A549 (cell line): Measurements from ENCODE around the gene MS4A6A. TPM values are rescaled to one million over a fixed set of nuclear protein-coding genes. Genes with fewer than 3 reads are reported as not detected.

ENCODE experiments used
- ATAC-seq, 2 experiments: fragments of 200-7000 bp in 1 of 2; fragments of >200 bp in 1 of 2; cut with Nextera tagmentation in 1 of 2; cut with Tn5 transposase in 1 of 2; 3 replicates each; pipeline versions ENCODE4 v1.8.0 to v1.9.1; 2018 to 2020; ENCODE audit warnings: mild to moderate bottlenecking in 1 of 2, moderate library complexity in 1 of 2
- CTCF ChIA-PET: fragments of 300-600 bp; sonication (Branson Sonifier 250); formaldehyde crosslinking; extraction: SDS; loops from one replicate; lab custom pipeline; 2021; ENCODE audit warnings: antibody characterized with exemption, inconsistent platforms; lab: Yijun Ruan, JAX
- POLR2A ChIA-PET: fragments of 350-600 bp; formaldehyde crosslinking; extraction: SDS; loops from one replicate; lab custom pipeline; 2021; ENCODE audit warnings: antibody characterized with exemption, inconsistent platforms; lab: Yijun Ruan, JAX
- DNase-seq, 2 experiments: peaks; one replicate each; pipeline versions ENCODE4 v3.0.0 to v3.0.0-alpha.2; 2011 to 2016; ENCODE audit warnings: low read depth in 1 of 2, low spot score in 1 of 2
- FAIRE-seq: peaks from 2 replicates; lab custom pipeline; 2011; peaks lifted over from hg19 to GRCh38; lab: Jason Lieb, UNC
- H3K27ac ChIP-seq, 2 experiments: fragments of >200 bp; sonication (Bioruptor Twin); formaldehyde crosslinking; 3 replicates each; pipeline ENCODE4 v1.5.1; 2016 to 2017
- H3K4me1 ChIP-seq: fragments of >200 bp; sonication (Bioruptor Twin); formaldehyde crosslinking; 3 replicates; pipeline ENCODE4 v1.6.1; 2016
- H3K4me2 ChIP-seq: fragments of >200 bp; sonication (Bioruptor Twin); formaldehyde crosslinking; 3 replicates; pipeline ENCODE4 v1.6.1; 2016
- H3K4me3 ChIP-seq: fragments of >200 bp; sonication (Bioruptor Twin); formaldehyde crosslinking; 3 replicates; pipeline ENCODE4 v1.5.1; 2016
- H3K9me3 ChIP-seq: fragments of >200 bp; sonication (Bioruptor Twin); formaldehyde crosslinking; 3 replicates; pipeline ENCODE4 v1.6.1; 2016
- ATOH8 ChIP-seq: fragments of 250-450 bp; sonication (Bioruptor Pico); IDR thresholded peaks from 2 replicates; pipeline ENCODE4 v1.5.0; 2020; ENCODE audit warnings: low read depth, mild to moderate bottlenecking, moderate library complexity
- BCL3 ChIP-seq: fragments of >200 bp; sonication (Bioruptor Twin); formaldehyde crosslinking; IDR thresholded peaks from 3 replicates; pipeline ENCODE4 v1.6.1; 2016
- CHD2 ChIP-seq: fragments of 150-350 bp; IDR thresholded peaks from 2 replicates; pipeline ENCODE4 v1.6.1; 2014; ENCODE audit warnings: low read length; ENCODE audit not compliant: partially characterized antibody
- CHD4 ChIP-seq: fragments of 200-600 bp; sonication (generic); IDR thresholded peaks from 2 replicates; pipeline ENCODE4 v1.6.1; 2016; ENCODE audit warnings: antibody characterized with exemption, mild to moderate bottlenecking, borderline replicate concordance
- E2F6 ChIP-seq: IDR thresholded peaks from 2 replicates; pipeline ENCODE4 v1.6.1; 2012; ENCODE audit warnings: low read depth, borderline replicate concordance
- EHF ChIP-seq: fragments of 250-450 bp; sonication (Bioruptor Pico); IDR thresholded peaks from 2 replicates; pipeline ENCODE4 v1.5.0; 2020; ENCODE audit warnings: mild to moderate bottlenecking
- EHMT2 ChIP-seq: fragments of 200-600 bp; sonication (generic); IDR thresholded peaks from 2 replicates; pipeline ENCODE4 v1.6.1; 2016; ENCODE audit warnings: antibody characterized with exemption, low read depth, mild to moderate bottlenecking, moderate library complexity
- HOXA7 ChIP-seq: fragments of 250-450 bp; sonication (Bioruptor Pico); IDR thresholded peaks from 2 replicates; pipeline ENCODE4 v1.5.0; 2020; ENCODE audit warnings: mild to moderate bottlenecking, moderate library complexity
- HOXB13 ChIP-seq: fragments of 250-450 bp; sonication (Bioruptor Pico); IDR thresholded peaks from 2 replicates; pipeline ENCODE4 v1.5.0; 2020; ENCODE audit warnings: low read depth, mild to moderate bottlenecking, moderate library complexity
- JUNB ChIP-seq: fragments of >200 bp; sonication (Bioruptor Twin); formaldehyde crosslinking; IDR thresholded peaks from 2 replicates; pipeline ENCODE4 v1.6.1; 2016
- MAFK ChIP-seq: fragments of 450-650 bp; IDR thresholded peaks from 2 replicates; pipeline ENCODE4 v1.6.1; 2014; ENCODE audit not compliant: partially characterized antibody
- MAX ChIP-seq: IDR thresholded peaks from 2 replicates; pipeline ENCODE4 v1.6.1; 2012
- MYC ChIP-seq: IDR thresholded peaks from 2 replicates; pipeline ENCODE4 v1.6.1; 2012; ENCODE audit warnings: mild to moderate bottlenecking, inconsistent platforms, low read length, improper control_type of control experiment, borderline replicate concordance
- NFE2L2 ChIP-seq: fragments of 150-350 bp; conservative IDR thresholded peaks from 2 replicates; pipeline ENCODE4 v1.6.1; 2014; ENCODE audit warnings: low read length
- POLR2AphosphoS2 ChIP-seq: conservative IDR thresholded peaks from 2 replicates; pipeline ENCODE4 v1.6.1; 2012; ENCODE audit warnings: low read length, improper control_type of control experiment, inconsistent platforms
- RCOR1 ChIP-seq: fragments of 150-350 bp; IDR thresholded peaks from 2 replicates; pipeline ENCODE4 v1.6.1; 2014; ENCODE audit warnings: antibody characterized with exemption, low read length, low read depth
- RFX5 ChIP-seq: fragments of 450-650 bp; IDR thresholded peaks from 2 replicates; pipeline ENCODE4 v1.7.1; 2014; ENCODE audit warnings: antibody characterized with exemption, mild to moderate bottlenecking, moderate library complexity
- SMC3 ChIP-seq: fragments of >200 bp; sonication (Bioruptor Twin); formaldehyde crosslinking; IDR thresholded peaks from 3 replicates; pipeline ENCODE4 v1.6.1; 2018; ENCODE audit warnings: inconsistent platforms
- SREBF2 ChIP-seq: fragments of 450-650 bp; IDR thresholded peaks from 2 replicates; pipeline ENCODE4 v1.6.1; 2014; ENCODE audit warnings: mild to moderate bottlenecking, moderate library complexity
- ZNF302 ChIP-seq: fragments of 250-450 bp; sonication (Bioruptor Pico); IDR thresholded peaks from 2 replicates; pipeline ENCODE4 v1.9.0; 2021; ENCODE audit warnings: inconsistent platforms, mild to moderate bottlenecking, moderate library complexity
- WGBS: methylation state at CpG from one replicate; pipeline ENCODE4 v1.1.6; 2017; ENCODE audit errors: missing lambda C conversion rate; 5-methylcytosine and 5-hydroxymethylcytosine counted together
- polyA plus RNA-seq, 4 experiments: library from polyadenylated mRNA; depleted of rRNA in 3 of 4; stranded (reverse); fragments of >200 nt; fragmentation: RNase III in 1 of 4; extraction: RNeasy Plus Mini Kit Qiagen cat#74134 plus additional on column Dnase treatment in 1 of 4; gene quantifications; 2 replicates in 3 of 4; 3 replicates in 1 of 4; pipeline ENCODE4 v1.2.3, GENCODE V29; 2011 to 2017

MS4A6A gene
- polyA plus RNA-seq, 2 of the 4 experiments (the other 2 are of a cell fraction): not detected

- no peak for TF ChIP-seq SMC3
- no peak for TF ChIP-seq BCL3
- no peak for TF ChIP-seq E2F6
- TF ChIP-seq JUNB: no peak
- Histone ChIP-seq H3K4me2 (no peak overlapping the region), H3K9me3 (no peaks in the 10 kb centered on the region), H3K4me3 (no peak overlapping the region), H3K27ac (no peak overlapping the region), H3K4me1 (no peaks in the 10 kb centered on the region)
- ATAC-seq (no peak), DNase-seq (no peak), FAIRE-seq (no peak)
- 29% methylated on average over 1 of the region's 1 CpG for WGBS
- ChIA-PET CTCF (no interaction called here), POLR2A (no interaction called here)
Measured at GRCh38 chr11:60164550-60165075, 18.3 kb downstream of the MS4A6A start.

- TF ChIP-seq JUNB: no peak
- no peak for TF ChIP-seq CHD4
- TF ChIP-seq HOXA7 (CRISPR knock-in tag): no peak
- no peak for TF ChIP-seq RCOR1
- no peak for TF ChIP-seq SREBF2
- TF ChIP-seq HOXB13 (CRISPR knock-in tag): no peak
- TF ChIP-seq POLR2AphosphoS2: no peak
- TF ChIP-seq CHD2: no peak
- TF ChIP-seq EHMT2: no peak
- no peak for TF ChIP-seq BCL3
- FAIRE-seq (no peak), DNase-seq (no peak), ATAC-seq (no peak)
- POLR2A ChIA-PET: no interaction called here
- Histone ChIP-seq H3K9me3 (no peaks in the 10 kb centered on the region), H3K27ac (no peak overlapping the region), H3K4me2 (no peak overlapping the region), H3K4me1 (no peaks in the 10 kb centered on the region), H3K4me3 (no peak overlapping the region)
- CTCF ChIA-PET: no interaction called here
- WGBS: 3% methylated on average over 4 of the region's 4 CpGs
Measured at GRCh38 chr11:60161766-60162165, 21.1 kb downstream of the MS4A6A start.

- Histone ChIP-seq H3K4me2 (no peak overlapping the region), H3K27ac (no peak overlapping the region), H3K4me3 (no peak overlapping the region), H3K9me3 (no peaks in the 10 kb centered on the region), H3K4me1 (no peaks in the 10 kb centered on the region)
- WGBS: 0% methylated on average over 2 of the region's 2 CpGs
- DNase-seq: no peak
- CTCF ChIA-PET: no interaction called here
- no peak for FAIRE-seq
- TF ChIP-seq ZNF302: no peak
- no peak for TF ChIP-seq MAX
- TF ChIP-seq MYC: no peak
- no peak for TF ChIP-seq RFX5
- no peak for TF ChIP-seq POLR2AphosphoS2
- no peak for TF ChIP-seq MAFK
- TF ChIP-seq ATOH8 (CRISPR knock-in tag): no peak
- no peak for TF ChIP-seq JUNB
- TF ChIP-seq SMC3: no peak
- TF ChIP-seq NFE2L2: no peak
- TF ChIP-seq EHF: no peak
- ATAC-seq: no peak
- POLR2A ChIA-PET: no interaction called here
Measured at GRCh38 chr11:60161107-60161506, 21.8 kb downstream of the MS4A6A start.
